NCI-H2029 treated with DMSO at 0.1 percent for 48 hours (cell line): ENCODE results near the gene C19orf53.

ENCODE experiments used
- DNase-seq: peaks from one replicate; lab custom pipeline; 2025; lab: John Stamatoyannopoulos, UW

C19orf53 gene

DNA sequence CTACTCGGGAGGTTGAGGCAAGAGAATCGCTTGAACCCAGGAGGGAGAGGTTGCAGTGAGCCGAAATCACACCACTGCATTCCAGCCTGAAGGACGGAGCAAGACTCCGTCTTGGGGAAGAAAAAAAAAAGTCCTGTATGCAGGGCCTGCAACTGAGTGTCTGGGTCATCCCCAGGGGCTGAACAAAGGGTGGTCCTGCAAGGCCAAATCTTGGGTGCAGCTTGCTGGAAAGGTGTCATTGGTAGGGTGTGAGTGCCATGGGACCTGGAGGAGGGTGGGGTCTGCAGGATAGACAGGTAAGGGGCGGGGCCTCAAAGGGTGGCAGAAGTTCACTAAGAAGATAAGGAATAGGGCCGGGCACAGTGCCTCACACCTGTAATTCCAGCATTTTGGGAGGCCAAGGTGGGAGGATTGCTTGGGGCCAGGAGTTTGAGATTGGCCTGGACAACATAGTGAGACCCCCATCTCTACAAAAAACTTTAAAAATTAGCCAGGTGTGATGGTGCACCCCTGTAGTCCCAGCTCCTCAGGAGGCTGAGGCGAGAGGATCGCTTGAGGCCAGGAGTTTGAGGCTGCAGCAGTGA is 52.5 kb downstream of the C19orf53 start:
- no peak for DNase-seq

DNA sequence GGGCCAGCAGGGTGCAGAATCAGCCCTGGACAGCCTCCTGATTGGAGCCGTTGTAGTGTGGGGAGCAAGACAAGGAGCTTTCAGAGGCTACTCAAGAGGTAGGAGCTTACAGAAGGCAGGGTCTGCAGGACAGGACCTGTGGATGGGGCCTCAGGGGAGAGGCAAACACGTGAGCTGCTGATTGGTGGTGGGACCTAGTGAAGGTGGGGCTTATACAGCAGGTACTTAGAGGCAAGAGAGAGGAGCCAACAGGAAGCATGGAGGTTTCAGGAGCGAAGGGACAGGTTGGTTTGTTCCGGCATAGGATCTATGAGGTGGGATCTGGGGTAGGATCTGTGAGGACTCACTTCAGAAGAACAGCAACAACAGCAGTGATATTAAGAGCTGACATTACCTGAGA is 53.4 kb downstream of the C19orf53 start:
- DNase-seq = no peak
